Dermis blood vessel endothelial cell (primary cell): Measurements from ENCODE around the gene CSHL1. TPM values are rescaled to one million over a fixed set of nuclear protein-coding genes. Genes with fewer than 3 reads are reported as not detected.
"Not testable (repeated sequence)": the region's sequence is repeated elsewhere in the genome, so short reads cannot be mapped to it uniquely, and the experiment has no call there.

Experiments used
- DNase-seq: peaks from one replicate; pipeline ENCODE4 v3.0.0; 2010
- total RNA-seq: library from RNA; depleted of rRNA; stranded (reverse); fragments of >200 nt; gene quantifications from 2 replicates; pipeline ENCODE4 v1.2.3, GENCODE V29; 2014

The CSHL1 gene
- total RNA-seq, 1 donor from 2014 or later = not detected

DNA sequence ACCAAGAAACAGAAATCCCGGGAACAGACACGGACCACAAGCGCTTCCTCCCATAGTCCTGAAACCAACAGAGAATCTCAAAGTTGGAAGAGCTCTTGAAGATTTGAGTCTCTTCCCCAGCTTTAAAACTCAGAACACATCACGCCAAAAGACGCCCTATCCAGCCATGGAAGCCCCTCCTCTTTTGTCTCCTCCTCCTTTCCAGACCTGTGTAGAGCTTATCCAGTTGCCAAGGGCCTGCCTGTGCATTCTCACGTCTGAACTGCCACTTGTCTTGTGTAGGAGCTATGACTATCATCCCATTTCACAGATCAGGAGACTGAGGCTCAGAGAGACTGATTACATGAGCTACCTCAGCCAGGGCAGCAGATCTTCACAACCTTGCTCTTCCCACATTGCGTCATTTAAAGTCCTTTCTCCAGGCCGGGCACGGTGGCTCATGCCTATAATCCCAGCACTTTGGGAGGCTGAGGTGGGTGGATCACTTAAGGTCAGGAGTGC lies 28.4 kb downstream of the CSHL1 start:
- not testable (repeated sequence) for DNase-seq

DNA sequence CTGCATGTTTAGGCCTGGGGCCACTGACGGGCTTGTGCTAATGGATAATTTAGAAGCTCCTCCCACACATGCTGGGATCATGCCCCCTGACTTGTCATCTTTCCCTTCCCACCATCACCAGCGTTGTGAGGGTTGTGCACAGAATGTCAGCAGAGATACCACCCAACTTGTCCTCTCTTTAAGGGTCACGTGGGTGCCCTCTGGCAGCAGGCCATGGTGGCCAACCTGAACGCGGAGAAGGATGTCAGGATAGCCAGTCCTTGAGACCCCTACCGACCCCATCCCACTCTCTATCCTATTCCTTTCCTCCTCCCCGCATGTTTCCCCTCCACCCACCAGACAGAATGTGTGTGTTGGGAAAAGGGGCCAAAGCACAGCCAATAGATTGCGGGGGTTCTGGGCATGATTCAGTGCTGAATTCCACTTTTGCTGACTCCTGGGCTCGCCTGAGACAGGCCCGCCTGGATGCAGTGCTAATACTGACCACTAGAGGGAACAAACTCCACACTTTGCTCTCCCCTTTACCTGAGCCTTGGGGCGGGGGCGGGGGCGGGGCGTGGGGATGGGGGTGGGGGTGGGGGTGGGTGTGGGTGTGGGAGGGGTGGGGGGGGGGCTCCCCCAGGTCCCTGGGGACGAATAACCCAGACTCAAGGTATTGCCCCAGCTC lies 29.0 kb downstream of the CSHL1 start, which contains the start of gene GH2:
Gene GH2, minus strand, starts transcription at position 10 of the 667 bp plus-strand sequence. CDS start 143 bp downstream, outside the sequence.
- peak; percentile 70 for DNase-seq

DNA sequence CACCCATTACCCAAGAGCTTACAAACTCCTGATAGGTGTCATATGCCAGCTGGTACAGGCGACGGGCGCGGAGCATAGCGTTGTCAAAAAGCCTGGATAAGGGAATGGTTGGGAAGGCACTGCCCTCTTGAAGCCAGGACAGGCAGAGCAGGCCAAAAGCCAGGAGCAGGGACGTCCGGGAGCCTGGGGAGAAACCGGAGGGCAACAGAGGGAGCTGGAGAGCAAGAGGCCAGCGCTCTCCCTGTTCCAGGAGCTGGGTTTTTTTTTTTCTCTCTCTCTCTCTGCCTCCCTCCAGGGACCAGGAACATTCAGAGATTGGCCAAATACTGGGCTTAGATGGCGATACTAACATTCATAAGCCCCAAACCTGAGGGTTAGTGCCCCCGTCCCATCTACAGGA lies 29.7 kb downstream of the CSHL1 start:
- DNase-seq = not testable (repeated sequence)

DNA sequence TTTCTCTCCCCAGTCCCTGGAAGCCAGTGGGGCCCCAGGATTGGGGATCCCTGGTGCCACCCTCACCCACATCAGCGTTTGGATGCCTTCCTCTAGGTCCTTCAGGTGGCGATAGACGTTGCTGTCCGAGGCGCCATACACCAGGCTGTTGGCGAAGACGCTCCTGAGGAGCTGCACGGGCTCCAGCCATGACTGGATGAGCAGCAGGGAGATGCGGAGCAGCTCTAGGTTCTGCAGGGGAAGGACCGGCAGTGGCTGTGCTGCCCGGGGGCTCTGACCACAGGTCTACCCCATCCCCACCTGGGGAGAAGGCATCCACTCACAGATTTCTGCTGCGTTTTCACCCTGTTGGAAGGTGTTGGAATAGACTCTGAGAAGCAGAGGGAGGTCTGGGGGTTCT lies 30.4 kb downstream of the CSHL1 start:
- DNase-seq = no peak

DNA sequence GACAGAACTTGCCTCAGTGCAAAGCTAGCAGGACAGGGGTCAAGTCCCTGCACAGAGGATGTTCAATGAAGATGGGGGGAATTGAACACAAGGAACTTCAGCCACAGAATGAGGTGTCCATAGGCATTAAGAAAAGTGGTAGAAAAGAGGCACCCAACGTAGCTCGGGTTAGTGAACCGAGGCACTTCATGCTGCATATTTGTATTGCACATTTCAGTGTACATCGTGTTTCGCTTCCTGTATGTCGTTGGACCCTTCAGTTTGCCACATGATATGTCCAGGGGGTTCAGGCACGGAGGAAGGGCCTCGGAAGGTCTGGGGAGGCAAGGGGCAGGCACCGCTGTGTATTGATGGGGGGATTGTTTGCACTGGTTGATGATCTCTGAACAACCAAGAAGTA lies 32.6 kb downstream of the CSHL1 start:
- not testable (repeated sequence) for DNase-seq

DNA sequence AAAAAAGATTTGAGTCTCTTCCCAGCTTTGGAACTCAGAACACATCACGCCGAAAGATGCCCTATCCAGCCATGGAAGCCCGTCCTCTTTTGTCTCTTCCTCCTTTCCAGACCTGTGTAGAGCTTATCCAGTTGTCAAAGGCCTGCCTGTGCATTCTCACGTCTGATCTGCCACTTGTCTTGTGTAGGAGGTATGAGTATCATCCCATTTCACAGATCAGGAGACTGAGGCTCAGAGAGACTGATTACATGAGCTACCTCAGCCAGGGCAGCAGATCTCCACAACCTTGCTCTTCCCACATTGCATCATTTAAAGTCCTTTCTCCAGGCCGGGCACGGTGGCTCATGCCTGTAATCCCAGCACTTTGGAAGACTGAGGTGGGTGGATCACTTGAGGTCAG lies 36.4 kb downstream of the CSHL1 start:
- not testable (repeated sequence) for DNase-seq

DNA sequence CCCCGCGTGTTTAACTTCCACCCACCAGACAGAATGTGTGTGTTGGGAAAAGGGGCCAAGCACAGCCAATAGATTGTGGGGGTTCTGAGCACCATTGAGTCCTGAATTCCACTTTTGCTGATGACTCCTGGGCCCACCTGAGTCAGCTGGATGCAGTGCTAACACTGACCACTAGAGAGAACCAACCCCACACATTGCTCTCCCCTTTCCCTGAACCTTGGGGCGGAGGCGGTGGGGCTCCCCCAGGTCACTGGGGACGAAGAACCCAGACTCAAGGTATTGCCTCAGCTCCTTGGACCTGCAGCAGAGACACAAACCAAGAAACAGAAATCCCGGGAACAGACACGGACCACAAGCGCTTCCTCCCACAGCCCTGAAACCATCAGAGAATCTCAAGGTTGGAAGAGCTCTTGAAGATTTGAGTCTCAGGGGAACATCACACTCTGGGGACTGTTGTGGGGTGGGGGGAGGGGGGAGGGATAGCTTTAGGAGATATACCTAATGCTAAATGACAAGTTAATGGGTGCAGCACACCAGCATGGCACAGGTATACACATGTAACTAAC lies 36.9 kb downstream of the CSHL1 start:
- not testable (repeated sequence) for DNase-seq

DNA sequence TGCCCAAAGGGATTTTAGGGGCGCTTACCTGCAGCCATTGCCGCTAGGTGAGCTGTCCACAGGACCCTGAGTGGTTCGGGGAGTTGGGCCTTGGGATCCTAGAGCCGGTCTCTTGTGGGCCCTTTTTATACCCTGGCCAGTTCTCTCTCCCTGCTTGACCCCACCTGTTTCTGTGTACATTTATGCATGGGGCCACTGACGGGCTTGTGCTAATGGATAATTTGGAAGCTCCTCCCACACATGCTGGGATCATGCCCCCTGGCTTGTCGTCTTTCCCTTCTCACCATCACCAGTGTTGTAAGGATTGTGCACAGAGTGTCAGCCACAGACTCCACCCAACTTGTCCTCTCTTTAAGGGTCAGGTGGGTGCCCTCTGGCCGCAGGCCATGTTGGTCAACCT lies 37.5 kb downstream of the CSHL1 start, which contains the start of gene CSH2:
Gene CSH2, minus strand, starts transcription at position 101 of the 400 bp plus-strand sequence. Its CDS starts 63 bp downstream, at position 38.
- not testable (repeated sequence) for DNase-seq

DNA sequence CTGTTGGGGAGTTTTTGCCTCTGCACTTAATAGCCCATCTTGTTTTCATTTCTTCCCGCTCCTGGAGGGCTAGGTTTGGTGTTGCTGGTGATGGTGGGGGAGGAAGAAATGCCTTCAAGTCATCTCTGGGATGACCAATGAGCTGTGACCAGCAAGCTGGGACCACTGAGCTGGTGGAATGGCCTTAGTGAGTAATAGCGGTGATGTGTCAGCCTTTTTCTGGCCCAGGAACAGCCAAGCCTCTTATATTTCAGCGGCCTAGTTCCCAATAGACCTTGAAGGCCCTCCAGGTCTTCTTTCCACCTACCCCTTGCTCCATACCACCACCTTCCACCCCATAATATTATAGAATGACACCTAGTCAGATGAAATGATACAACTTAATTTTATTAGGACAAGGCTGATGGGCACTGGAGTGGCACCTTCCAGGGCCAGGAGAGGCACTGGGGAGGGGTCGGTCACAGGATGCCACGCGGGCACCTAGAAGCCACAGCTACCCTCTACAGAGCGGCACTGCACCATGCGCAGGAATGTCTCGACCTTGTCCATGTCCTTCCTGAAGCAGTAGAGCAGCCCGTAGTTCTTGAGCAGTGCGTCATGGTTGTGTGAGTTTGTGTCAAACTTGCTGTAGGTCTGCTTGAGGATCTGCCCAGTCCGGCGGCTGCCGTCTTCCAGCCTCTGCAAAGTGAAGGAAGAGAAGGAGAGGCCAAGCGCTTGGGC lies 39.3 kb downstream of the CSHL1 start:
- not testable (repeated sequence) for DNase-seq

DNA sequence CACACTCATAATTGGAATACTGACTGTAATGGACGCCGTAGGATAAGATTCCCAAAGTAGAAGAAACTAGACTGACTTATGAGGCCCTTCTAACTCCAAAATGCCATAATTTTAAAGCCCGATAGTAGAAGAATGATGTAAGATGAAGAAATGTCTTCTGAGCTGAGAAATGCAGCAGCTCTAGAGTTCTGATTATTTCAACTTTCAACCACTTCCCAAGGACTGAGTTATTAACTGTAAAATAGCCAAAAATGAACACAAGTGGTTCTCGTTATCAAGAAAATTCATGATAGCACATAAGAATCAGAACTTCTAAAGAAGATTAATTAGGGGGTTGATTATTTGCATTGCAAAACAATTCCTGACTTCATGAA lies 40.8 kb downstream of the CSHL1 start:
- not testable (repeated sequence) for DNase-seq

DNA sequence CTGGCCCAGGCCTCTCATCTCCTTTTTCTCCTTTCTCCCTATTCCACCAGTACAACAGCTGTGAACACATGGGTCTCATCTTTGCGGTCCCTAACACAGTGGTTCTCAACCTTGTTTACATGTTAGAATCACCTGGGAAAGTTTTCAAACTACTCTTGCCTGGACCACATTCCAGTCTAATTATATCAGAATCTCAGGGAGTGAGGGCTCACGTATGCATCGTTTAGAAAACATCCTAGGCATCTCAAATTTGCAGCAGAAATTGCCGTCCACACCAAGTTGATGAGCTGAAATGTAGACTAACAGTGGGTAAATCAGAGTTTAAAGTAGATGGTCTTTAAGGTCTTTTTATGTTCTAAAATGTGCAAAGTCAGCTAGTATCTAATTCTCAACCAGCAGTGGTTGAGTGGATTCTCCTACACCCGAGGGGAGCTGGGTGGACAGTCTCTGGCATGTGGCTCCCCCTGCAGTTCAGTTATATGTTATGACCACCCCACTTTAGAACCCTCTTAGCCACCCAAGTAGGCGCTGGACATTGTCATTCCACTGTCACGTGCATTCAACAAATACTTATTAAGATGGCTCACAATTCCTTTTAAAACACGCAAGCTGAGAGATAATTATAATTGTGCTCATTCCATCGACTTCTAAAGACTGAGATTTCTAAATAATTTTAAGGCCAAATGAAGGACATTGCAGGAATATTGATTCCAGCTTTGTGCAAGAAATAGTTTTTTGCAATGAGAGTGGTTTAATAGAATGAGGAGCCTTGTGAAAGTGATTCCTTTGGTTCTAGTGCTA lies 41.4 kb downstream of the CSHL1 start:
- DNase-seq = not testable (repeated sequence)

DNA sequence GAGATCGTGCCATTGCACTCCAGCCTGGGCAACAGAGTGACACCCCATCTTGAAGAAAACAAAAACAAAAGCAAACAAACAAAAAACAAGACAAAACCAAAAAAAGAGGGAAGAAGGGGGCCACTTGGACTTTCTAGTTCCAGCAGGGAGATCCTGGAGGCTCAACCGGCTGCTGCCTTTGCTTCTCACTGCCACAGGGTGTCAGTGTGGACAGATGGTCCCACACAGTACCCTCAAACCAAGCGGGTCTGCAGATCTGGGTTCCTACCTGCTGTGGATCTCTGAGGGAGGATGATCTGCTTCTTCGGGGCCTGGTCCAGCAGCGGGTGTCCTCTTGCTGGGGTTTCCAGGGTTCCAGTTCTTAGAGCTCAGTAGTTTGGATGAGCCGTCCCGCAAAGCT lies 44.4 kb downstream of the CSHL1 start:
- not testable (repeated sequence) for DNase-seq

Other genes with a start within 250 kb of the CSHL1 start
- 46.5 and 64.4 TPM in 2 replicates for gene LIMD2, start 211.1 kb downstream of the CSHL1 start, total RNA-seq
- 26.5 and 27.5 TPM in 2 replicates for gene STRADA, start 169.5 kb downstream of the CSHL1 start, total RNA-seq
- gene CCDC47, start 137.7 kb downstream of the CSHL1 start, total RNA-seq = 109 and 164 TPM in 2 replicates
- gene DDX42, start 137.1 kb downstream of the CSHL1 start, total RNA-seq = 71.6 and 81.5 TPM in 2 replicates
- 46.6 and 92.0 TPM in 2 replicates for gene PSMC5, start 83.8 kb downstream of the CSHL1 start, total RNA-seq
- 73.3 and 78.8 TPM in 2 replicates for gene FTSJ3, start 83.6 kb downstream of the CSHL1 start, total RNA-seq
- gene SMARCD2, start 68.6 kb downstream of the CSHL1 start, total RNA-seq = 78.8 and 97.8 TPM in 2 replicates
- not detected in 2 replicates for gene CSH2, start 37.6 kb downstream of the CSHL1 start, total RNA-seq
- not detected in 2 replicates for gene GH2, start 29.3 kb downstream of the CSHL1 start, total RNA-seq
- gene CSH1, start 14.7 kb downstream of the CSHL1 start, total RNA-seq = not detected in 2 replicates
- gene GH1, start 7.6 kb upstream of the CSHL1 start, total RNA-seq = not detected in 2 replicates
- gene CD79B, start 21.1 kb upstream of the CSHL1 start, total RNA-seq = 2.1 and 5.1 TPM in 2 replicates
- gene SCN4A, start 61.7 kb upstream of the CSHL1 start, total RNA-seq = 0.09 and 0.17 TPM in 2 replicates
- gene PRR29, start 87.1 kb upstream of the CSHL1 start, total RNA-seq = 0.42 and 0.85 TPM in 2 replicates
- 443 and 748 TPM in 2 replicates for gene ICAM2, start 109.4 kb upstream of the CSHL1 start, total RNA-seq
- gene ERN1, start 218.9 kb upstream of the CSHL1 start, total RNA-seq = 17.5 and 20.4 TPM in 2 replicates